Loucy (cell line): ENCODE data around the gene GREB1L.

Source experiments
- H2AFZ ChIP-seq: fragments of 200-600 bp; sonication (generic); 2 replicates; pipeline ENCODE4 v1.6.0; 2016; ENCODE audit warnings: antibody characterized with exemption, mild to moderate bottlenecking, low read length, moderate library complexity
- H3F3A ChIP-seq: fragments of 200-600 bp; 2 replicates; pipeline ENCODE4 v1.6.0; 2016; ENCODE audit warnings: antibody characterized with exemption, low read depth, mild to moderate bottlenecking
- H3K27me3 ChIP-seq: fragments of 200-600 bp; sonication (generic); 2 replicates; pipeline ENCODE4 v1.6.1; 2014; ENCODE audit warnings: low read length, mild to moderate bottlenecking; ENCODE audit not compliant: insufficient read depth, poor library complexity, severe bottlenecking
- H3K36me3 ChIP-seq: fragments of 200-600 bp; sonication (generic); 2 replicates; pipeline ENCODE4 v1.6.1; 2016; ENCODE audit warnings: low read length; ENCODE audit not compliant: insufficient read depth
- H3K4me1 ChIP-seq: fragments of 200-600 bp; sonication (generic); 2 replicates; pipeline ENCODE4 v1.5.1; 2014; ENCODE audit warnings: low read length, mild to moderate bottlenecking; ENCODE audit not compliant: insufficient read depth, poor library complexity, severe bottlenecking
- H3K4me2 ChIP-seq: fragments of 200-600 bp; sonication (generic); 2 replicates; pipeline ENCODE4 v1.6.0; 2014; ENCODE audit warnings: antibody characterized with exemption, low read length, low read depth, mild to moderate bottlenecking; ENCODE audit not compliant: poor library complexity, severe bottlenecking
- H3K4me3 ChIP-seq: fragments of 200-600 bp; sonication (generic); 2 replicates; pipeline ENCODE4 v1.5.1; 2014; ENCODE audit warnings: low read length, mild to moderate bottlenecking, mixed read lengths; ENCODE audit not compliant: poor library complexity, severe bottlenecking
- H3K79me2 ChIP-seq: fragments of 200-600 bp; sonication (generic); 2 replicates; pipeline ENCODE4 v1.6.1; 2014; ENCODE audit warnings: low read length; ENCODE audit not compliant: insufficient read depth
- H3K9ac ChIP-seq: fragments of 200-600 bp; sonication (generic); 2 replicates; pipeline ENCODE4 v1.6.0; 2014; ENCODE audit warnings: mild to moderate bottlenecking, low read depth, low read length, moderate library complexity; ENCODE audit not compliant: poor library complexity, severe bottlenecking
- H3K9me2 ChIP-seq: fragments of 200-600 bp; sonication (generic); replicated peaks from 2 replicates; pipeline ENCODE4 v1.6.1; 2016; ENCODE audit warnings: low read depth, low read length, mixed read lengths
- H3K9me3 ChIP-seq: fragments of 200-600 bp; sonication (generic); 2 replicates; pipeline ENCODE4 v1.6.1; 2014; ENCODE audit warnings: mild to moderate bottlenecking, antibody characterized with exemption, low read length, low read depth; ENCODE audit not compliant: insufficient read depth
- H4K20me1 ChIP-seq: fragments of 200-600 bp; sonication (generic); 2 replicates; pipeline ENCODE4 v1.6.0; 2014; ENCODE audit warnings: antibody characterized with exemption, low read length, mild to moderate bottlenecking; ENCODE audit not compliant: insufficient read depth, poor library complexity, severe bottlenecking
- EZH2phosphoT487 ChIP-seq: fragments of 200-600 bp; IDR thresholded peaks from 2 replicates; pipeline ENCODE4 v1.6.1; 2018; ENCODE audit warnings: antibody characterized with exemption, mild to moderate bottlenecking, moderate library complexity, borderline replicate concordance
- TF ChIP-seq, protein P1 (sequence below): fragments of 200-600 bp; sonication (generic); conservative IDR thresholded peaks from 2 replicates; pipeline ENCODE4 v1.5.1; 2014; ENCODE audit warnings: mild to moderate bottlenecking, antibody characterized with exemption, low read length

The GREB1L gene

DNA sequence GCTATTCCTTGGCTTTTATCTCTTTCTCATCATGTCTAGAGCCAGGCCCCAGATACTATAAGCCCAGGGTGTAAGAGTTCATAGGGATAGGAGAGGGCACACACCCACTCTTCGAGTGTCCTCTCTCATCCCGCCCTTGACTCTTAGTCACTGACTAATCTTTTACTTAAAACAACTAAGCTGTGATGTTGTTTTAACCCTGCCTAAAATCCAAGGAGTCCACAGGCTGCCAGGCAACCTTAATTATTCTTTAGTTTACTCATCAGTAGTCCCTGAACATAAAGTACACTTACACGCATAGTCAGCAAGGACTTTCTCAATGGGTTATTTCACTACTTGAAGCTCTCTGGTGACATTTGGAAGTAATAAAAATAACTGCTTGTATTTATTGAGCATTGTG lies 28.4 kb downstream of the GREB1L start:
- Histone ChIP-seq H3K9me2 (no peaks in the 10 kb centered on the region), H3K4me3 (no peak overlapping the region), H3K9me3 (no peaks in the 10 kb centered on the region), H3K4me2 (no peak overlapping the region), H3K4me1 (peaks cover 24% of the 10 kb centered on the region), H3F3A (no peaks in the 10 kb centered on the region), H3K9ac (no peak overlapping the region), H3K79me2 (no peaks in the 10 kb centered on the region), H4K20me1 (no peaks in the 10 kb centered on the region), H2AFZ (peak overlapping the region; percentile 31; the same call in 1 of the 2 replicates), H3K36me3 (no peaks in the 10 kb centered on the region), H3K27me3 (no peaks in the 10 kb centered on the region)
- TF ChIP-seq, protein P1, sequence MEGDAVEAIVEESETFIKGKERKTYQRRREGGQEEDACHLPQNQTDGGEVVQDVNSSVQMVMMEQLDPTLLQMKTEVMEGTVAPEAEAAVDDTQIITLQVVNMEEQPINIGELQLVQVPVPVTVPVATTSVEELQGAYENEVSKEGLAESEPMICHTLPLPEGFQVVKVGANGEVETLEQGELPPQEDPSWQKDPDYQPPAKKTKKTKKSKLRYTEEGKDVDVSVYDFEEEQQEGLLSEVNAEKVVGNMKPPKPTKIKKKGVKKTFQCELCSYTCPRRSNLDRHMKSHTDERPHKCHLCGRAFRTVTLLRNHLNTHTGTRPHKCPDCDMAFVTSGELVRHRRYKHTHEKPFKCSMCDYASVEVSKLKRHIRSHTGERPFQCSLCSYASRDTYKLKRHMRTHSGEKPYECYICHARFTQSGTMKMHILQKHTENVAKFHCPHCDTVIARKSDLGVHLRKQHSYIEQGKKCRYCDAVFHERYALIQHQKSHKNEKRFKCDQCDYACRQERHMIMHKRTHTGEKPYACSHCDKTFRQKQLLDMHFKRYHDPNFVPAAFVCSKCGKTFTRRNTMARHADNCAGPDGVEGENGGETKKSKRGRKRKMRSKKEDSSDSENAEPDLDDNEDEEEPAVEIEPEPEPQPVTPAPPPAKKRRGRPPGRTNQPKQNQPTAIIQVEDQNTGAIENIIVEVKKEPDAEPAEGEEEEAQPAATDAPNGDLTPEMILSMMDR = no peak
- no peak for TF ChIP-seq EZH2phosphoT487

DNA sequence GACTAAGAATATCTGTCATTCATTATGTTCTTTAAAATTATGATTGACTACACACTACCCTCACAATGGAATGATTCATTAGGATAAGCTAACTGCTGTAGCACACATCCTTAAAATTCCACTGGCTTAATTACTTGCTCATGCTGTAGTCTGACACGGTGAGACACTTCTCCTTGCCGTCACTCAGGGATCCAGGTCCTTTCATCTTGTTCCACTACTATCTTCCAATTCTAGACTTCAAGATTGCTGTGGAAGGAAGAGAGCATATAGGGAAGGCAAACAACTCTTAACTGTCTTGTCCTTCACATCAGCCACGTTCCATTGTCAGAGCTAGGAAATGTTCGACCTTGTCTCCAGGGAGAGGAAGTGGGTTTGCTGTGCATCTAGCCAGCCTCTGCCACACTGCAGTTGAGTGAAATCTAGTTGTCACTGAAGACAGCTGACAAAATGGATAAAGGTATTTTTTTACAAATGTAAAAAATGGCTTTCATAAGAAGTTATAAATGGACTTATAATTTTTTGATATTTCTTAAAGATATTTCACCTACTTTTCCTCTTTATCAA lies 30.1 kb downstream of the GREB1L start:
- Histone ChIP-seq H3K4me3 (peak overlapping the region; percentile 47), H3K79me2 (no peaks in the 10 kb centered on the region), H2AFZ (peak overlapping the region; percentile 89), H3K9ac (peak overlapping the region; percentile 37), H3K27me3 (no peaks in the 10 kb centered on the region), H3K9me2 (no peaks in the 10 kb centered on the region), H3K9me3 (no peaks in the 10 kb centered on the region), H3K4me2 (peak overlapping the region; percentile 72), H3K4me1 (peaks cover 19% of the 10 kb centered on the region), H4K20me1 (no peaks in the 10 kb centered on the region), H3F3A (no peaks in the 10 kb centered on the region), H3K36me3 (no peaks in the 10 kb centered on the region)
- TF ChIP-seq, protein P1 = no peak
- TF ChIP-seq EZH2phosphoT487 = no peak

DNA sequence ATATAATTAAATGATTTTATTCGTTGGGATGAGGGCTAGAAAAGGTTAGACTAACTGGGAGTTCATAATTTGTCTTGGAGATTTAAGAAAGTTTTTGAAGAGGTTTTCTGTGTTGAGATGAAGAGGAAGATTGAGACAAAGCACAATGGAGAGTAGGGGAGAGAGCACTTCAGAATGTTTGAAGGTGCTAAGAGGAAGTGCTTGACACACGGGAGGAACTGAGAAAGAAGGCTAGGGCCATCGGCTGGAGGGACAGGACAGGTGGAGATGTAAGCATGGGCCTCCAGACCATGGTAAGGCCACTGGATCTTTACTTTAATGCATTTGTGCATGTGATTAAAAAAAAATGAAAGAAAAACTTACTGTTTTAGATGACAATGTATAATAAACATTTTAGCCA lies 31.5 kb downstream of the GREB1L start:
- Histone ChIP-seq H3K9me2 (no peaks in the 10 kb centered on the region), H3F3A (no peaks in the 10 kb centered on the region), H3K4me2 (no peak overlapping the region), H3K4me1 (peaks cover 19% of the 10 kb centered on the region), H3K4me3 (no peak overlapping the region), H3K79me2 (no peaks in the 10 kb centered on the region), H3K36me3 (no peaks in the 10 kb centered on the region), H3K9ac (no peak overlapping the region), H3K9me3 (no peaks in the 10 kb centered on the region), H3K27me3 (no peaks in the 10 kb centered on the region), H2AFZ (peak overlapping the region; percentile 84), H4K20me1 (no peaks in the 10 kb centered on the region)
- TF ChIP-seq, protein P1 = no peak
- no peak for TF ChIP-seq EZH2phosphoT487
